ENCODE measurements around the gene TAS2R41. TPM values are rescaled to one million over a fixed set of nuclear protein-coding genes. Genes with fewer than 3 reads are reported as not detected.

Gene TAS2R41
- total and polyA plus RNA-seq, 2 of the 13 experiments (the other 11 are each of a cell fraction or from before 2014, with no cell fraction given) = not detected

- TF ChIP-seq ZBTB34 (CRISPR knock-in tag; IDR thresholded peaks at IDR 0.05) (no peak), ZKSCAN8 (CRISPR knock-in tag; IDR thresholded peaks at IDR 0.05; ENCODE audit: borderline replicate concordance) (no peak), ZNF484 (CRISPR knock-in tag; IDR thresholded peaks at IDR 0.05; ENCODE audit: borderline replicate concordance, low read depth) (no peak), ZSCAN21 (CRISPR knock-in tag; IDR thresholded peaks at IDR 0.05; ENCODE audit: borderline replicate concordance) (no peak), ZNF589 (CRISPR knock-in tag; conservative IDR thresholded peaks at IDR 0.05) (no peak)
Observed at GRCh38 chr7:143484119-143484518, 6.4 kb downstream of the TAS2R41 start (continued).

GRCh38 chr7:143485094-143485493 lies 7.4 kb downstream of the TAS2R41 start:
- DNase-seq (ENCODE audit: low spot score) (no peak), ATAC-seq (no peak), FAIRE-seq (no peak)
- CTCF ChIA-PET (ENCODE audit: low intra/inter-chr PET ratio, low total read pairs) = no interaction called here
- no peaks in the 10 kb centered on the region for H3K4me1 ChIP-seq (ENCODE audit: insufficient read depth, low read length)
- H2AFZ ChIP-seq (ENCODE audit: low read length) = no peak overlapping the region
- no TSS peak for BruUV-seq (replicated peaks)
- H3K9me3 ChIP-seq (ENCODE audit: low read length) = no peaks in the 10 kb centered on the region
- H3K27me3 ChIP-seq (ENCODE audit: control insufficient read depth in 1 of 2, insufficient read depth in 2 of 2, low read length in 2 of 2) = no peaks in the 10 kb centered on the region
- H3K79me2 ChIP-seq (ENCODE audit: insufficient read depth, low read length) = no peaks in the 10 kb centered on the region
- H4K20me1 ChIP-seq (ENCODE audit: insufficient read depth, low read length) = no peaks in the 10 kb centered on the region
- no peak overlapping the region for H3K27ac ChIP-seq (ENCODE audit: extremely low read length, insufficient read depth, low read length)
- in situ Hi-C loops (cut with HindIII; ENCODE audit: extremely low pct_ligation_motif_present, low pct_unique_long_range_greater_than_20kb) (no loop called here), intact Hi-C loops (cut with micrococcal nuclease; ENCODE audit: unreplicated experiment) (no loop called here)
- H3K36me3 ChIP-seq (replicated peaks in 1 of 2; ENCODE audit: control insufficient read depth in 1 of 2, insufficient read depth in 2 of 2, low read length in 2 of 2) = no peaks in the 10 kb centered on the region
- POLR2A ChIA-PET = no interaction called here
- no peak overlapping the region for H3K4me2 ChIP-seq (ENCODE audit: low read depth, low read length)
- no peak overlapping the region for H3K4me3 ChIP-seq (replicated peaks in 1 of 3; ENCODE audit: insufficient read depth in 1 of 3, low read depth in 2 of 3, low read length in 3 of 3)
- no peak overlapping the region for H3K9ac ChIP-seq (ENCODE audit: insufficient read depth, low read depth, low read length)
- TF ChIP-seq ZNF513 (CRISPR knock-in tag; conservative IDR thresholded peaks at IDR 0.05) (no peak), ZNF563 (CRISPR knock-in tag; IDR thresholded peaks at IDR 0.05) (no peak), ZFP91 (CRISPR knock-in tag; IDR thresholded peaks at IDR 0.05; ENCODE audit: borderline replicate concordance) (no peak), ZNF275 (CRISPR knock-in tag; IDR thresholded peaks at IDR 0.05; ENCODE audit: borderline replicate concordance) (no peak), SP5 (CRISPR knock-in tag; IDR thresholded peaks at IDR 0.05; ENCODE audit: borderline replicate concordance, low read depth) (no peak), GPBP1L1 (CRISPR knock-in tag; IDR thresholded peaks at IDR 0.05) (no peak), MYPOP (CRISPR knock-in tag; IDR thresholded peaks at IDR 0.05) (no peak), ZNF547 (CRISPR knock-in tag; IDR thresholded peaks at IDR 0.05) (no peak)
